HG03432 (cell line): ENCODE results near the gene MYO1G.
"Not testable (repeated sequence)": the region's sequence is repeated elsewhere in the genome, so short reads cannot be mapped to it uniquely, and the experiment has no call there.

Experiments used
- ATAC-seq: cut with Tn5 transposase; IDR thresholded peaks from one replicate; pipeline ENCODE4 v1.9.1; 2021; ENCODE audit warnings: mild to moderate bottlenecking, moderate library complexity; ENCODE audit not compliant: unreplicated experiment

Gene MYO1G

GRCh38 chr7:44944821-44945220 lies 34.0 kb downstream of the MYO1G start:
- ATAC-seq = no peak

- ATAC-seq = no peak
Observed at GRCh38 chr7:44943631-44944030, 35.2 kb downstream of the MYO1G start.

DNA sequence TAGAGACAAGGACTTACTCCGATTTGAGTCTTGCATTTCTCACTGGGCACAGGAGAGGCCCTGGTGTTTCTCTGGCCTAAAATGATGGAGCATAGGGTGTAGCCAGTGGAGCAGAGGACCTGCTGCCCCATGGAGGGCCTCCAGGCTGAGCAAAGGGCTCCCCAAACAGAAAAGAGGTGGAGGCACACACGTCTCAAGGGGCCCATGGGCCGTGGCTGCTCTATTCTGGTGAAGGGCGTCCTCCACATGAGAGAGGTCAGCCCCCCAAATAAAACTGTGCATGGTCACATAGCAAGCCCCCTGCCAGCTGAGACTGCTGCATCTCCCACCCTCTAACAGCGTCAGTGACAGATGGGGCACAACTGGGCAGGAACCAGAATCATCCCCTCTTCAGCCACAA lies 41.4 kb downstream of the MYO1G start:
- no peak for ATAC-seq

DNA sequence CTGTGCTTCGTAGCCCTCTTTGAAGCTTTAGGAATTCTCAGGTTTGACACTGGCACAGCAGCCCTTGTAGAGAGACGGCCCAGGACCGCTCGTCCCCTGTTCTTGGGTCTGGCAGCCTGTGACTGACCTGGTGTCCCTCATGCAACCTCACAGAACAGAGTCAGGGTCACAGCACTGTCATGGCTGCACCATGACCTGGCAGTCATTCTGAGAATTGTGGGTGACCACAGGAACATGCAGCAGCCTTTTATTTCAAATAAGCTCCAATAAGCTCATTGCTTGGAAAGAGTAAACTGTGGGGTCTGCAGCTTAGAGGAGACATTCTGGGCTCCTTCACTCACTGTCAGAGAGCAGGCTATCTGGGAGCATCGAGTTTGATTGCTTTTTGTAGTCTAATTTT lies 42.5 kb downstream of the MYO1G start:
- ATAC-seq = no peak

- ATAC-seq = no peak
Observed at GRCh38 chr7:44935583-44935982, 43.2 kb downstream of the MYO1G start.

DNA sequence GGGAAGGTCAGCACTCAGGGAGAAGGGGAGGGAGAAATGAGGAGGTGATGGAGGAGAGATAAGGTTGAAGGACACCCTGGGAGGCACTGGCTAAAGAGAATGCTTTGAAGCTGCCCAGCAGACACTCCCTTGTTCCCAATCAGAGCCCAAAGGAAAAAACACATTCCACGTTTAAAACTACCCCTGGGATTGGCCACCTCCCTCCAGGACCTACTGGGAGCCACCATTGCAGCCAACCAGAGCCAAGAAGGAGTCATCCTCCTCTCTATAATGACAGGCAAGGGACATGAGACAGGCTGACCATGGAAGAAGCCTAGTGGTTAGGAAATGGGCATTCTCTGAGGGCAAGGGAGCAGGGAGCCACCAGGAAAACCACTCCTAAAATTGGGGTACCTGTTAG lies 43.8 kb downstream of the MYO1G start:
- ATAC-seq = no peak

DNA sequence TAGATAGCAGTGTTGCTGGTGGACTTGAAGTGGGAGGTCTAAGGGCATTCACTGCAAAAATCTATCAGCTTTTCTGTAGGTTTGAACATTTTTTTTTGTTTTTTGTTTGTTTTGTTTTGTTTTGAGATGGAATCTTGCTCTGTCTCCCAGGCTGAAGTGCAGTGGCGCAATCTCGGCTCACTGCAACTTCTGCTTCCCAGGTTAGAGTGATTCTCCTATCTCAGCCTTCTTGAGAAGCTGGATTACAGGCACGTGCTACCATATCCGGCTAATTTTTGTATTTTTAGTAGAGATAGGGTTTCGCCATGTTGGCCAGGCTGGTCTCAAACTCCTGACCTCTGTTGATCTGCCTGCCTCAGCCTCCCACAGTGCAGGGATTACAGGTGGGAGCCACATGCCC lies 44.3 kb downstream of the MYO1G start:
- not testable (repeated sequence) for ATAC-seq

- no peak for ATAC-seq
Observed at GRCh38 chr7:44930921-44931320, 47.9 kb downstream of the MYO1G start.

GRCh38 chr7:44922351-44922694 lies 56.5 kb downstream of the MYO1G start:
- ATAC-seq = no peak

GRCh38 chr7:44921607-44922350 lies 57.0 kb downstream of the MYO1G start:
- ATAC-seq = peak; percentile 80

DNA sequence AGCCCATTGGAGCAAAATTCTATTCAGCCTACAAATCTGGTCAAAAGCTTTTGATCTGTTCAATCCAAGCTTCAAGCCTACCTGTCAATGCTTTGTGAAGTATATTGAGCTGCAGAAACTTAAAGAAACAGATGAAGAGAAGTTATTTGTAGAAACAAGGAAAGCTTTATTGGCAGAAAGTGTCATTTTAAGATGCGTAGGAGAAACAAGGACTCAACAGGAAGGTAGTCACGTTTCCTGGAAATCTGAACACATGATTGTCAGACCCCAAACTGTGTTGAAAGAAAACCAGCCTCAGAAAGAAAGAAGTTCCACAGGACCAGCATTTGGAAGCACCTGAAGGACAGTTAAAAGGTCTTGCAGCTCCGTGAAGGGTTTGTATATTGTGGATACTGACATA lies 58.7 kb downstream of the MYO1G start:
- ATAC-seq = no peak

GRCh38 chr7:44918029-44918428 lies 60.8 kb downstream of the MYO1G start:
- ATAC-seq = no peak

- ATAC-seq = no peak
Observed at GRCh38 chr7:44917465-44917864, 61.4 kb downstream of the MYO1G start.

DNA sequence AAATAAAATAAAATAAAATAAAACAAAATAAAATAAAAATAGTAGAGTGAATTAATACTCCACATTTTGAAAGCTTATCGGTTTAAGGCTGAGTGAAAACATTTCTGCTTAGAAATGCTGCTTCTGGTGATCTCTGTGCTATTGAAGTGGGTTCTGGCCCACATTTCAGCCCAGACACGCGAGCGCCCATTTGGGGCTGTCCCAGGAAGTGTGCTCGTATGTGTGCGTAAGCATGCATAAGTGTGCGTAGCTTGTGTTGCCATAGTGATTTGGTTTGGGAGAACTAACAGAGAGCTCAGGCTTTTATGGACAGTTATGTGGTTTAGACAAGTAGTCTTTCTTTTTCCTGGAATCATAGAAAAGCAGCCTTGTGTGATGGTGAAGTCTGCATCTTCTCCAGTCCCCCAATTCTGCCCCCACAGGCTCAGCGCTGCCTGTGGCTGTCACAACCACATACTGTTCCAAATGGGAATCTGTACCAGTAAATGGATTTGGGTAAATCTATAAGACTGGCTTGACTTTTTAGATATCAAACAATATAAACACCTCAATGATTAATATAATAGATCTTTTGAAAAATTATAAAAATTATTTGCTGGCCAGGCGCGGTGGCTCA lies 63.7 kb downstream of the MYO1G start:
- ATAC-seq = peak; percentile 82

- ATAC-seq = no peak
Observed at GRCh38 chr7:44912775-44913347, 66.0 kb downstream of the MYO1G start.
